K562 (cell line): ENCODE measurements around the gene NADK. TPM values are rescaled to one million over a fixed set of nuclear protein-coding genes. Genes with fewer than 3 reads are reported as not detected.

ENCODE experiments used
- CBFB ChIP-seq: sonication (generic); formaldehyde crosslinking; IDR thresholded peaks from 2 replicates; pipeline ENCODE4 v1.4.0; 2020; ENCODE audit warnings: mild to moderate bottlenecking, missing genetic modification reagents
- CREB1 ChIP-seq, 2 experiments: sonication (generic) in 1 of 2; formaldehyde crosslinking in 1 of 2; IDR thresholded peaks; 2 replicates each; pipeline versions ENCODE4 v1.6.1 to v1.8.0; 2012 to 2022; ENCODE audit warnings: inconsistent platforms in 1 of 2, mild to moderate bottlenecking in 1 of 2, missing genetic modification reagents in 1 of 2, moderate library complexity in 1 of 2
- MAFG ChIP-seq: fragments of 450-650 bp; conservative IDR thresholded peaks from 2 replicates; pipeline ENCODE4 v1.6.1; 2016; ENCODE audit warnings: missing genetic modification characterization, missing compliant biosample characterization
- MTF1 ChIP-seq: fragments of 250-450 bp; sonication (Bioruptor Pico); IDR thresholded peaks from 2 replicates; pipeline ENCODE4 v1.9.0; 2021; ENCODE audit warnings: moderate library complexity, mild to moderate bottlenecking, inconsistent platforms, borderline replicate concordance
- REST ChIP-seq, 2 experiments: fragments of 450-650 bp; formaldehyde crosslinking in 1 of 2; IDR thresholded peaks; 2 replicates each; pipeline versions ENCODE4 v1.4.0 to v1.6.1; 2014 to 2020; ENCODE audit warnings: mild to moderate bottlenecking in 2 of 2, borderline replicate concordance in 1 of 2, low read depth in 1 of 2
- ZBTB11 ChIP-seq, 3 experiments: fragments of 200-800 bp in 1 of 3; fragments of 250-450 bp in 1 of 3; fragments of 450-650 bp in 1 of 3; sonication (Bioruptor Pico) in 1 of 3; sonication (Bioruptor generic) in 1 of 3; formaldehyde crosslinking in 1 of 3; IDR thresholded peaks; 2 replicates each; pipeline versions ENCODE4 v1.6.1 to v1.8.0; 2016 to 2022; ENCODE audit warnings: mild to moderate bottlenecking in 2 of 3, missing genetic modification characterization in 2 of 3, missing compliant biosample characterization in 1 of 3, moderate library complexity in 1 of 3
- ZC3H8 ChIP-seq: fragments of 450-650 bp; IDR thresholded peaks from 2 replicates; pipeline ENCODE4 v1.6.1; 2017
- ZFP30 ChIP-seq: fragments of 250-450 bp; sonication (Bioruptor Pico); IDR thresholded peaks from 2 replicates; pipeline ENCODE4 v1.8.0; 2022; ENCODE audit warnings: moderate library complexity, mild to moderate bottlenecking, inconsistent platforms, borderline replicate concordance
- ZNF263 ChIP-seq: sonication (generic); formaldehyde crosslinking; IDR thresholded peaks from 2 replicates; pipeline ENCODE4 v1.8.0; 2022; ENCODE audit warnings: mild to moderate bottlenecking, missing genetic modification reagents, borderline replicate concordance
- polyA plus RNA-seq, 8 experiments: library from polyadenylated mRNA; depleted of rRNA in 4 of 8; stranded (reverse) in 5 of 8; unstranded in 3 of 8; fragments of >200 nt; fragmentation: Nextera tagmentation in 2 of 8; fragmentation: Illumina TruSeq in 1 of 8; extraction: Ambion mirVana in 2 of 8; extraction: Trizol in 1 of 8; gene quantifications; 2 replicates each; pipeline versions ENCODE4 v1.2.1 to v1.2.3, GENCODE V29; 2011 to 2014; ENCODE audit warnings: inconsistent platforms in 1 of 8, missing spikeins in 1 of 8
- total RNA-seq, 7 experiments: library from RNA; depleted of rRNA in 6 of 7; stranded (reverse); fragments of >200 nt in 6 of 7; fragmentation: Illumina TruSeq in 2 of 7; extraction: Trizol in 2 of 7; gene quantifications; 2 replicates each; pipeline versions ENCODE4 v1.2.1 to v1.2.3, GENCODE V29; 2011 to 2021; ENCODE audit warnings: low replicate concordance in 1 of 7
- TF ChIP-seq, protein P1 (sequence below): fragments of 250-450 bp; sonication (Bioruptor Pico); IDR thresholded peaks from 2 replicates; pipeline ENCODE4 v1.6.1; 2021; ENCODE audit warnings: mild to moderate bottlenecking
- TF ChIP-seq, protein P2 (sequence below): fragments of 250-450 bp; sonication (Bioruptor Pico); IDR thresholded peaks from 2 replicates; pipeline ENCODE4 v1.8.0; 2021; ENCODE audit warnings: mild to moderate bottlenecking, moderate library complexity

Gene NADK
- total and polyA plus RNA-seq, 9 of the 15 experiments (the other 6 are each of a cell fraction or from before 2014, with no cell fraction given), result 1.5 to 135 (median 75.1) TPM

DNA sequence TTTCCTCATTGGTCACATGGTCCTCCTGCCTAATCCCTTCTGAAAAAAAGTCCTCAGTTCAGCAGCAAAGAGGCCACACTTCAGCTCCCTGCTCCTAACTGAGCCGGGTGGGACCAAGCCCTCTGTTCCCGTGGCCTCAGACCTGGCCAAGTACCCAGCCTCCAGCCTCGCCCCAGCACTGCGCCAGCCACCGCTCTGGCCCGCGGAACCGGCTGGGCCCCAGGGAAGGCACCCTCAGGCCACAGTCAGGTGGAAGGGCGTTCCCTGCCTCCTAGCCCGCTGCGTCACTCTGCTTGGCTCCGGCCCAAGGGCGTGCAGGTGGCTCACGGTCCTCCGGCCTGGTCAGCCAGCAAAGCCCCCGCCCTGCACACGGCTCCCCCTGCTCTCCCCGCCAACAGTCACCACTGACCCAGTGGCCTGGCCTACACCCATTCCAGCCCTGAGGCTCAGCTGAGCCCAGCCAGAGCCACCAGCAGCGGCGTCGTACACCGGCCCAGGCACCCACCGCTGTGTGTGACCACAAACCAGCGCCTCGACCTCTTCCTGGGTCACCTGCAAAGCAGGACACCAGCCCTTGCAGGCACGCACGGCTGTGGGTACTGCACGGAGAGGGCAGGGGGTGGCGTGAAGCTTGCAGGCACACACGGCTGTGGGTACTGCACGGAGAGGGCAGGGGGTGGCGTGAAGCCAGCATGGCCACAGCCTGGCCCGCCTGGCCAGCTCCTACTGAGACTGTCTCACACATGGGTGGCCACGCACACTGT is 19.4 kb downstream of the NADK start (continued):
- TF ChIP-seq REST (IDR thresholded peaks at IDR 0.05; ENCODE audit: borderline replicate concordance) (peak; percentile 35; the same call in 1 of the 2 replicates), REST (CRISPR knock-in tag; IDR thresholded peaks at IDR 0.05; ENCODE audit: low read depth) (0 out of 2 replicates have a peak, but pooled peaks have one; percentile 13), ZBTB11 (CRISPR knock-in tag; IDR thresholded peaks at IDR 0.05) (peak in 1 of 3 experiments; percentile 59; a peak in 1 of 6 replicates), MTF1 (CRISPR knock-in tag) (no peak), MAFG (tag) (peak; percentile 80), ZFP30 (CRISPR knock-in tag) (no peak), CBFB (CRISPR knock-in tag) (peak; percentile 95), ZNF263 (CRISPR knock-in tag) (peak; percentile 12; the same call in 1 of the 2 replicates), CREB1 (IDR thresholded peaks at IDR 0.05) (peak; percentile 58; the same call in 1 of the 2 replicates), CREB1 (CRISPR knock-in tag; IDR thresholded peaks at IDR 0.05) (peak; percentile 82; the same call in 1 of the 2 replicates), ZC3H8 (0 out of 2 replicates have a peak, but pooled peaks have one; percentile 8)
- TF ChIP-seq, protein P1, sequence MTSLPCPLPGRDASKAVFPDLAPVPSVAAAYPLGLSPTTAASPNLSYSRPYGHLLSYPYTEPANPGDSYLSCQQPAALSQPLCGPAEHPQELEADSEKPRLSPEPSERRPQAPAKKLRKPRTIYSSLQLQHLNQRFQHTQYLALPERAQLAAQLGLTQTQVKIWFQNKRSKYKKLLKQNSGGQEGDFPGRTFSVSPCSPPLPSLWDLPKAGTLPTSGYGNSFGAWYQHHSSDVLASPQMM (CRISPR knock-in tag), result no peak
- TF ChIP-seq, protein P2, sequence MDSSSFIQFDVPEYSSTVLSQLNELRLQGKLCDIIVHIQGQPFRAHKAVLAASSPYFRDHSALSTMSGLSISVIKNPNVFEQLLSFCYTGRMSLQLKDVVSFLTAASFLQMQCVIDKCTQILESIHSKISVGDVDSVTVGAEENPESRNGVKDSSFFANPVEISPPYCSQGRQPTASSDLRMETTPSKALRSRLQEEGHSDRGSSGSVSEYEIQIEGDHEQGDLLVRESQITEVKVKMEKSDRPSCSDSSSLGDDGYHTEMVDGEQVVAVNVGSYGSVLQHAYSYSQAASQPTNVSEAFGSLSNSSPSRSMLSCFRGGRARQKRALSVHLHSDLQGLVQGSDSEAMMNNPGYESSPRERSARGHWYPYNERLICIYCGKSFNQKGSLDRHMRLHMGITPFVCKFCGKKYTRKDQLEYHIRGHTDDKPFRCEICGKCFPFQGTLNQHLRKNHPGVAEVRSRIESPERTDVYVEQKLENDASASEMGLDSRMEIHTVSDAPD (CRISPR knock-in tag), result 0 out of 2 replicates have a peak, but pooled peaks have one; percentile 20
